CD4-positive, alpha-beta T cell (primary cell): ENCODE measurements around the gene TMEM8B. TPM values are rescaled to one million over a fixed set of nuclear protein-coding genes. Genes with fewer than 3 reads are reported as not detected.

Experiments used
- ATAC-seq: fragments of 200-7000 bp; cut with Tn5 transposase; one replicate; pipeline ENCODE4 v1.10.0; 2022; ENCODE audit warnings: mild to moderate bottlenecking; ENCODE audit not compliant: poor library complexity
- CTCF ChIA-PET: fragments of 350-600 bp; sonication (Branson Sonifier 250); formaldehyde crosslinking; loops from one replicate; lab custom pipeline; 2021; ENCODE audit warnings: antibody characterized with exemption, inconsistent platforms; lab: Charles Lee
- POLR2A ChIA-PET: fragments of 350-600 bp; sonication (Branson Sonifier 250); formaldehyde crosslinking; loops from one replicate; lab custom pipeline; 2021; ENCODE audit warnings: antibody characterized with exemption, inconsistent platforms; lab: Charles Lee
- DNase-seq, 14 experiments: peaks; one replicate each; pipeline ENCODE4 v3.0.0-alpha.2; 2013 to 2020; ENCODE audit warnings: mixed read lengths in 2 of 14
- H3K27ac ChIP-seq, 2 donors: one replicate each; pipeline versions ENCODE4 v1.5.1 to v1.7.0; 2013; ENCODE audit warnings: low read length in 2 of 2, low read depth in 1 of 2, mild to moderate bottlenecking in 1 of 2
- H3K27me3 ChIP-seq, 2 experiments: 1 replicate in 1 of 2; 2 replicates in 1 of 2; pipeline versions ENCODE4 v1.6.1 to v1.7.0; 2013; ENCODE audit warnings: low read length in 2 of 2, control low read depth in 1 of 2, mild to moderate bottlenecking in 1 of 2, moderate library complexity in 1 of 2; ENCODE audit not compliant: insufficient read depth in 2 of 2, control insufficient read depth in 1 of 2
- H3K36me3 ChIP-seq: one replicate; pipeline ENCODE4 v1.6.1; 2013; ENCODE audit warnings: low read length, control low read depth; ENCODE audit not compliant: insufficient read depth
- H3K4me1 ChIP-seq: one replicate; pipeline ENCODE4 v1.6.1; 2013; ENCODE audit warnings: low read length, control low read depth; ENCODE audit not compliant: insufficient read depth
- H3K4me3 ChIP-seq: one replicate; pipeline ENCODE4 v1.5.1; 2013; ENCODE audit warnings: mild to moderate bottlenecking, low read length, moderate library complexity
- H3K9me3 ChIP-seq, 2 experiments: 1 replicate in 1 of 2; 2 replicates in 1 of 2; pipeline versions ENCODE4 v1.6.1 to v1.7.0; 2013; ENCODE audit warnings: low read length in 2 of 2, mild to moderate bottlenecking in 2 of 2, control low read depth in 1 of 2, moderate library complexity in 1 of 2; ENCODE audit not compliant: control insufficient read depth in 1 of 2, insufficient read depth in 1 of 2
- H3K27ac Mint-ChIP-seq: one replicate; pipeline ENCODE4 v1.8.0; 2020; ENCODE audit warnings: mixed read lengths
- H3K27me3 Mint-ChIP-seq: one replicate; pipeline ENCODE4 v1.8.0; 2021; ENCODE audit warnings: mixed read lengths
- H3K36me3 Mint-ChIP-seq: one replicate; pipeline ENCODE4 v1.8.0; 2021; ENCODE audit warnings: low read depth, mixed read lengths
- H3K4me1 Mint-ChIP-seq: one replicate; pipeline ENCODE4 v1.8.0; 2021; ENCODE audit warnings: low read depth, mixed read lengths
- H3K4me3 Mint-ChIP-seq: one replicate; pipeline ENCODE4 v1.8.0; 2020; ENCODE audit warnings: mild to moderate bottlenecking, mixed read lengths
- H3K9me3 Mint-ChIP-seq: one replicate; pipeline ENCODE4 v1.8.0; 2020; ENCODE audit warnings: mixed read lengths
- intact Hi-C, 2 experiments: fragments of 100-400 bp; cut with DNase I in 1 of 2; cut with micrococcal nuclease in 1 of 2; formaldehyde crosslinking; loops; one replicate each; pipeline versions ENCODE4 v1.15.1 to v1.9.0; 2023 to 2025; cut with DNase I, micrococcal nuclease
- total RNA-seq, 174 experiments: library from RNA in 2 of 174; stranded (reverse) in 2 of 174; gene quantifications; one replicate each; pipeline ENCODE4 v1.2.3 and lab custom pipeline; 2021 to 2026
- TF ChIP-seq, protein P1 (sequence below): fragments of 200-600 bp; IDR thresholded peaks from one replicate; pipeline ENCODE4 v1.8.0; 2022; ENCODE audit warnings: antibody characterized with exemption, mild to moderate bottlenecking

TMEM8B gene
- total RNA-seq, 2 experiments from 2014 or later: 8.9 to 9.6 TPM

DNA sequence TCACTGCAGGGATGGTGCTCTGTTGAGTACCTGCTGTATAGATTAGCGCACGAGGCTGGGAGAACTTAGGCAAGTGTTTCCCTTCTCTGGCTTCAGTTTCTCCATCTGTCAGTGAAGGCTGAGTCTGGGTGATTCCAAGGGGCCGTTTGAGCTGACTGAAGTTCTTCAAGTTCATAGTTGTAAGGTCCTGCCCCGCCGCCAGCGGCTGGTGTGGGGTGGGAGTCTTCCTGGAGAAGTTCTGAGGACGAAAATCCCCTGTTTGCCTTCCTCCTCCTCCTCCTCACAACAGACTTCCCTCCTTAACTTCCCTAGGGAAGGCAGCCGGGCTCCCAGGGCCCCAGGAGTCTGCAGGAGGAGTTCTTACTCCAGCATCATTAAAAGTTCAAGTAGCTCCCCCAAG lies 75.3 kb downstream of the TMEM8B start:
- no peak for ATAC-seq
- CTCF ChIA-PET: no interaction called here
- intact Hi-C loops: no loop called here

DNA sequence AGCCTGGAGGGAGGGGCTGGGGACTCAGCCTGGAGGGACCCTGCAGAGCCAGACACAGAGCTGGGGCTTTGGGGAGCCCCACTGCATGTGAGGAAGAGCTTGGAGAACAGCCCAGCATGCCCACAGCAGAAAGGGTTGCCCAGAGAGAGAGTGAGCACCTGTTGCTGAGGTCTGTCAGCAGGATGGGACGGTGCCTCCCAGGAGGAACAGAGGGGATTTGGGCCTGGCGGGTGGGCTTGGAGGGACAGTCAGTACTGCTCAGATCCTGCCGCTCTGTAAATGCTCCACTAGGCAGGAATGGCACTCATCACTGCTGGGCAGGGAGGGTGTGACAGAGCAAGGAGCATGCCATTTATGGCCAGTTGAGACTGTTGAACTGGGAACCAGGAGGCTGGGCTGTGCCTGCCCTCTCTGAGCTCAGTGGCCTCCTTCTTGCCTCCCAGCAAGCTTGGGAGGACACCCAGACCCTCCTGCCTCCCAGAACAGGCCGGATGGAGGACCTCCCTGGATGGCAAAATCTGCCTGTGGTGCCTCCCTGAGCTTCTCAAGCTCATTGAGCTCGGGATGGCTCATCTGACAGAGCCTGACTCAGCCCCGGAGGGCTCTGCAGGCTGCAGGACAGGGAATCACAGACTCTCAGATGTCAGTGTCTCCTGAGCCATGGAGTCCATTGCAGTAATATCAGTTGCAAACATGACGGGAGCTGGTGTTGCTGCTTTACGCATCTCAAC lies 76.2 kb downstream of the TMEM8B start:
- peaks cover 64% of the 10 kb centered on the region for H3K4me1 Mint-ChIP-seq
- POLR2A ChIA-PET: no interaction called here
- H3K4me1 ChIP-seq: peaks cover 67% of the 10 kb centered on the region

More for the DNA sequence above, 75.3 kb downstream of the TMEM8B start:
- Histone ChIP-seq H3K27ac (no peak overlapping the region), H3K27me3 (no peaks in the 10 kb centered on the region), H3K4me1 (peaks cover 59% of the 10 kb centered on the region), H3K4me3 (no peak overlapping the region), H3K9me3 (no peaks in the 10 kb centered on the region), H3K36me3 (no peaks in the 10 kb centered on the region)
- H3K36me3 Mint-ChIP-seq: no peaks in the 10 kb centered on the region
- H3K4me1 Mint-ChIP-seq: peaks cover 58% of the 10 kb centered on the region
- TF ChIP-seq, protein P1, sequence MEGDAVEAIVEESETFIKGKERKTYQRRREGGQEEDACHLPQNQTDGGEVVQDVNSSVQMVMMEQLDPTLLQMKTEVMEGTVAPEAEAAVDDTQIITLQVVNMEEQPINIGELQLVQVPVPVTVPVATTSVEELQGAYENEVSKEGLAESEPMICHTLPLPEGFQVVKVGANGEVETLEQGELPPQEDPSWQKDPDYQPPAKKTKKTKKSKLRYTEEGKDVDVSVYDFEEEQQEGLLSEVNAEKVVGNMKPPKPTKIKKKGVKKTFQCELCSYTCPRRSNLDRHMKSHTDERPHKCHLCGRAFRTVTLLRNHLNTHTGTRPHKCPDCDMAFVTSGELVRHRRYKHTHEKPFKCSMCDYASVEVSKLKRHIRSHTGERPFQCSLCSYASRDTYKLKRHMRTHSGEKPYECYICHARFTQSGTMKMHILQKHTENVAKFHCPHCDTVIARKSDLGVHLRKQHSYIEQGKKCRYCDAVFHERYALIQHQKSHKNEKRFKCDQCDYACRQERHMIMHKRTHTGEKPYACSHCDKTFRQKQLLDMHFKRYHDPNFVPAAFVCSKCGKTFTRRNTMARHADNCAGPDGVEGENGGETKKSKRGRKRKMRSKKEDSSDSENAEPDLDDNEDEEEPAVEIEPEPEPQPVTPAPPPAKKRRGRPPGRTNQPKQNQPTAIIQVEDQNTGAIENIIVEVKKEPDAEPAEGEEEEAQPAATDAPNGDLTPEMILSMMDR: no peak
- POLR2A ChIA-PET: no interaction called here
- no peak for DNase-seq
- no peaks in the 10 kb centered on the region for H3K9me3 Mint-ChIP-seq
- H3K27me3 Mint-ChIP-seq: peaks cover 3% of the 10 kb centered on the region
- no peak overlapping the region for H3K4me3 Mint-ChIP-seq
- no peak overlapping the region for H3K27ac Mint-ChIP-seq

GRCh38 chr9:35905912-35906679 lies 77.1 kb downstream of the TMEM8B start, which contains the start of gene HRCT1:
Gene HRCT1 (plus strand): TSS chr9:35906202. CDS start chr9:35906288, 86 bp downstream.
- Mint-ChIP-seq H3K4me1 (peaks cover 73% of the 10 kb centered on the region), H3K9me3 (no peaks in the 10 kb centered on the region), H3K27ac (peak within 1 kb of the TSS; percentile 20), H3K4me3 (peak within 1 kb of the TSS; percentile 20), H3K36me3 (no peaks in the 10 kb centered on the region), H3K27me3 (peaks cover 3% of the 10 kb centered on the region)
- Histone ChIP-seq H3K27ac (no peak within 1 kb of the TSS), H3K9me3 (no peaks in the 10 kb centered on the region), H3K36me3 (no peaks in the 10 kb centered on the region), H3K27me3 (no peaks in the 10 kb centered on the region), H3K4me3 (no peak within 1 kb of the TSS), H3K4me1 (peaks cover 76% of the 10 kb centered on the region)
- DNase-seq: no peak
- ChIA-PET POLR2A (no interaction called here), CTCF (no interaction called here)
- ATAC-seq: no peak
- TF ChIP-seq, protein P1: no peak
- intact Hi-C loops: no loop called here

More for the DNA sequence above, 76.2 kb downstream of the TMEM8B start:
- TF ChIP-seq, protein P1: no peak
- Mint-ChIP-seq H3K27ac (peak overlapping the region; percentile 20), H3K36me3 (no peaks in the 10 kb centered on the region), H3K4me3 (no peak overlapping the region), H3K27me3 (peaks cover 3% of the 10 kb centered on the region), H3K9me3 (no peaks in the 10 kb centered on the region)
- H3K4me3 ChIP-seq: no peak overlapping the region
- CTCF ChIA-PET: no interaction called here
- ATAC-seq (no peak), DNase-seq (no peak)
- intact Hi-C loops: no loop called here
- H3K36me3 ChIP-seq: no peaks in the 10 kb centered on the region
- H3K27me3 ChIP-seq: no peaks in the 10 kb centered on the region
- no peaks in the 10 kb centered on the region for H3K9me3 ChIP-seq
- H3K27ac ChIP-seq: no peak overlapping the region
